ENCODE data around the gene MAPKAP1. TPM values are rescaled to one million over a fixed set of nuclear protein-coding genes. Genes with fewer than 3 reads are reported as not detected.

The MAPKAP1 gene
- total and polyA plus RNA-seq, 9 of the 15 experiments (the other 6 are each of a cell fraction or from before 2014, with no cell fraction given): 2.6 to 82.1 (median 61.1) TPM

GRCh38 chr9:125415583-125416460, 291.2 kb downstream of the MAPKAP1 start:
- no peak for DNase-seq (ENCODE audit: extremely low read depth in 1 of 4, low spot score in 3 of 4)
- Histone ChIP-seq H3K9me3 (replicated peaks; ENCODE audit: control insufficient read depth, insufficient read depth, low read depth, low read length) (no peaks in the 10 kb centered on the region), H3K79me2 (ENCODE audit: control insufficient read depth, insufficient read depth, low read length) (no peaks in the 10 kb centered on the region), H3K4me1 (replicated peaks in 1 of 2; ENCODE audit: control insufficient read depth in 2 of 2, insufficient read depth in 2 of 2, low read length in 2 of 2) (peaks cover 0 to 16% of the 10 kb centered on the region in 2 experiments; a peak in 3 of 5 replicates), H3K4me2 (ENCODE audit: insufficient read depth, low read length) (no peak overlapping the region), H3K9me1 (ENCODE audit: control insufficient read depth, insufficient read depth, low read length) (no peaks in the 10 kb centered on the region), H3K9ac (ENCODE audit: insufficient read depth in 1 of 2, low read depth in 2 of 2, low read length in 2 of 2) (no peak overlapping the region), H2AFZ (ENCODE audit: low read depth, low read length) (no peak overlapping the region), H3K27me3 (ENCODE audit: control insufficient read depth in 2 of 2, insufficient read depth in 2 of 2, low read length in 2 of 2) (no peaks in the 10 kb centered on the region), H3K4me3 (no peak overlapping the region), H4K20me1 (replicated peaks; ENCODE audit: control insufficient read depth, insufficient read depth, low read length) (no peaks in the 10 kb centered on the region), H3K27ac (ENCODE audit: extremely low read depth, low read depth, low read length) (no peak overlapping the region), H3K36me3 (ENCODE audit: control insufficient read depth, insufficient read depth, low read length) (no peaks in the 10 kb centered on the region)
- no peak for FAIRE-seq
- WGBS (ENCODE audit: insufficient coverage, low coverage, missing lambda C conversion rate): 51% methylated on average over 21 of the region's 23 CpGs
- POLR2A ChIA-PET: interaction anchor here (0.6 kb wide), 2 partner anchors 52 to 399 kb away, joined by 3 read pairs; no protein-coding TSS in a partner anchor
- in situ Hi-C loops (cut with MboI): no loop called here
- CTCF ChIA-PET (ENCODE audit: low intra/inter-chr PET ratio): no interaction called here
- no TSS peak for BruUV-seq (replicated peaks)
- ATAC-seq: no peak
- TF ChIP-seq PURB (CRISPR knock-in tag; IDR thresholded peaks at IDR 0.05; ENCODE audit: low read depth) (no peak), YY1 (IDR thresholded peaks at IDR 0.05; ENCODE audit: borderline replicate concordance in 1 of 3, control insufficient read depth in 1 of 3, extremely low read depth in 1 of 3, insufficient read depth in 3 of 3, insufficient read length in 1 of 3, insufficient replicate concordance in 2 of 3, low read depth in 1 of 3, low read length in 2 of 3) (peak in 1 of 3 experiments; percentile 11), FOXM1 (IDR thresholded peaks at IDR 0.05; ENCODE audit: low read depth) (no peak), FOXM1 (CRISPR knock-in tag; IDR thresholded peaks at IDR 0.05; ENCODE audit: low read depth) (no peak), ZBTB17 (CRISPR knock-in tag; IDR thresholded peaks at IDR 0.05) (no peak), E4F1 (CRISPR knock-in tag; IDR thresholded peaks at IDR 0.05; ENCODE audit: borderline replicate concordance) (no peak)
- intact Hi-C loops (cut with micrococcal nuclease): no loop called here

Data from K562 (cell line).